B cell (primary cell): ENCODE results near the gene GDF11.

Experiments used
- CTCF ChIP-seq: fragments of 200-600 bp; IDR thresholded peaks from one replicate; pipeline ENCODE4 v1.8.0; 2022; ENCODE audit warnings: antibody characterized with exemption, mild to moderate bottlenecking
- EZH2 ChIP-seq: IDR thresholded peaks from 2 replicates; pipeline ENCODE4 v1.6.1; 2012; ENCODE audit warnings: borderline replicate concordance, low read depth, mild to moderate bottlenecking, moderate library complexity, low read length; ENCODE audit not compliant: insufficient read depth, poor library complexity, severe bottlenecking

- TF ChIP-seq EZH2, result no peak
- no peak for TF ChIP-seq CTCF
Measured at GRCh38 chr12:55702861-55703260, 40.1 kb upstream of the GDF11 start.
